HG03521 (cell line): ENCODE measurements around the gene SEC22C.

Experiments
- ATAC-seq: cut with Tn5 transposase; IDR thresholded peaks from one replicate; pipeline ENCODE4 v1.9.1; 2021; ENCODE audit warnings: mild to moderate bottlenecking, moderate library complexity; ENCODE audit not compliant: unreplicated experiment

Gene SEC22C

DNA sequence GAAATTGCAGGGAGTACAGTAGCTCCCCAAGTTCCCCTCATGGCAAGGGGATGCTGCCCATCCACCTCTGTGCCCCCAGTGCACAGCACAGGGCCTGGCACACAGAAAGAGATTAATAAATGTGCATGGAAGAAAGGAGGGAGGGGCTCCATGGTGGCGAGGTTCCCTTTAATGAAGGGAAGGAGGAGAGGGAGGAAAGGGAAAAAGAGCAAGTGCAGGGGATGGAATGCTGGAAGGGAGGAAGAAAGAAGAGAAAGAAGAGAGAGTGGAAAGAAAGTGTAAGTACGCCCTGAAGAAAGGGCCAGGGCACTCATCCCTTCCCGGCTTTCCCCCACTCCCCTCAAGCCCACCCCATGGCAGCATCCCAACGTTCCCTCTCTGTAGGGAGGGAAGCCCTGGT, 80.9 kb downstream of the SEC22C start:
- ATAC-seq: no peak

DNA sequence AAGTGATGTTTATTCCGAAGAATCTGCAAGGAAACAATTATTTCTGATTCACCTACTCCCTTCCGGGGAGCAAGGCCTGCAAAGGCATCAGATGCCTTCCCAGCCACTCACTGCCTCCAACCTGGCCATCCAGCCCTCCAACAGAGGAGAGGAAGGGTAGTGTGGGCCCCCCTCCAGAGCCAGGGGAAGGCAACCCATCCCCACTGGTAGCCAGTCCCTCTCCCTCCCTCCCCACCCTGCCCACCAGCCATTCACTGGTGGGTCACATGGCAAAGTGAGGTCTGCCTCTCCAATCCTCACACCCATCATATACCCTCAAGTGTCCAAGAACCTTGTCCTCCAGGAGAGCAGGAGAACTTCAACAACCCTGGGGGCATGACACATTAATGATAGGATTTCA, 81.7 kb downstream of the SEC22C start:
- ATAC-seq: no peak

DNA sequence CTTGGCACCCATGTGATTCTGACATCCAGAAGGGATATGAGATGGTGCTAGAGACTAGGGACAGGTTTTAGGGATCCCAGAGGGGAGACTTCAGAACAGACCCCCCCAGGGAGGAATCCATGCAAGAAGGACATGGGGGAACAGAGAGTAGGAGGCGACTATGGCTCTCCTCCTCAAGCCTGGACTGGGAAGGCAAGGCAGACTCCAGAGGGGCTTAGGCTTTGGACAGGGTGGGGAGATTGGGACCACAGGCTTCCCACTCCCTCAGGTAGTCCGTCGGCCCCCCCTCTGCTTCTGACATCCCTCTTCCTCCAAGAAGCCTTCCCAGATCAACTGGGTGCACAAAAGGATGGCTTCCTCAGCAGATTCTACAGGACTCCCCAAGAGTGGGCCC, 82.3 kb downstream of the SEC22C start:
- no peak for ATAC-seq

DNA sequence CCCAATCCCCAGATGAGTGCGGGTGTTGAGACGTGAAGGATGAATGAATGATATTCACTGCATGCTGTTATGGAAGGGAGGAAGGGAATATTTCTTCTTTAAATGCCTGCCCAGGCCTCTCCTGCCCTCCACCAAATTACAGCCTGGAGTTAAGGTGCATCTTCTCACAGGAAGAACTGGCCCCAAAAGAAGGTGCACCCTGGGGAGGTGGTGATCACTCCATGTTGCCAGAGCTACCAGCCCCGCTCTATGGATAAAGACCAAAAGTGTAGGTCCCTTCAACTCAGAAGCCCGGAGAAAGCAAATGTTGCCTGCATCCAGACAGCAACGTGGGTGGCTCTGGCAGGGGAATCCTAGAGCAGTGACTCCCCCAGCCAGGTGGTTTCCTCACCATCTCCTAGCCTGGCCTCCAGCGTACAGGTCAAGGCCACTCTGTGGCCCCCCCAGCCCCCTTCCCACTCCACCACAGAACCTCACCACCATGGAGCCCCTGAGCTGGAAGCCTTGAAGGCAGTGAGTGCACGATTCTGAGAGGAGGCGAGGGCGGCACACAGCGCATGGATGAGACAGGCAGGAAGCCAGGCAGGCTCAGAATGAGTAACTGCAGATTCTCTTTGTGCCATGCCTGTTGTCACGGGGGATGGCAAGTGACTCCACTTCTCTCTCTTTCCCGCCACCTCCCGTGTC, 82.8 kb downstream of the SEC22C start:
- ATAC-seq: no peak

DNA sequence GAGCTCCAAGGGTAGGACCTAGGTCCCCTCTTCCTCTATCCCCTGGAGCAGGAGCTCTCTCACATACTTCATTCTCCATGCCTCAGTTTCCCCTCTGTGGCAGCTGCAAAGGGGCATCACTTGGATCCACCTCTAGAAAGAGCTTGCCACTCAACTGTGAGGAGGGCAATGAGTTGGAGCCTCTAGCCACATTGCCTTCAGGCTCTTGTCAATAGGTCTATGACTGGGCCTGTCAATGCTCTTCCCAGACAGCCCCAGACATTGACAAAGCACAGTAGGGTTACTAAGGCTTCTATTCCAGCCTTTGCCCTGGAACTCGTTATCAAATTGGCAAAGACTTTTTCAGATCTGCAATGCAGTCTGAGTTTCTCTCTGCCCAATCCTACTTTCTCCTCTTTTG, 83.7 kb downstream of the SEC22C start:
- no peak for ATAC-seq
